Loucy (cell line): ENCODE measurements around the gene GDPGP1.

Experiments used
- CTCF ChIP-seq: fragments of 200-600 bp; sonication (generic); conservative IDR thresholded peaks from 2 replicates; pipeline ENCODE4 v1.5.1; 2014; ENCODE audit warnings: mild to moderate bottlenecking, antibody characterized with exemption, low read length
- EZH2phosphoT487 ChIP-seq: fragments of 200-600 bp; IDR thresholded peaks from 2 replicates; pipeline ENCODE4 v1.6.1; 2018; ENCODE audit warnings: antibody characterized with exemption, mild to moderate bottlenecking, moderate library complexity, borderline replicate concordance

GRCh38 chr15:90249203-90249863, 15.3 kb downstream of the GDPGP1 start, which contains the start of gene TTLL13:
- TF ChIP-seq CTCF (no peak), EZH2phosphoT487 (no peak)
